HG03342 (cell line): ENCODE results near the gene GLTPD2.

Experiments used
- ATAC-seq: cut with Tn5 transposase; IDR thresholded peaks from one replicate; pipeline ENCODE4 v1.9.1; 2021; ENCODE audit warnings: mild to moderate bottlenecking, moderate library complexity; ENCODE audit not compliant: unreplicated experiment

Gene GLTPD2

DNA sequence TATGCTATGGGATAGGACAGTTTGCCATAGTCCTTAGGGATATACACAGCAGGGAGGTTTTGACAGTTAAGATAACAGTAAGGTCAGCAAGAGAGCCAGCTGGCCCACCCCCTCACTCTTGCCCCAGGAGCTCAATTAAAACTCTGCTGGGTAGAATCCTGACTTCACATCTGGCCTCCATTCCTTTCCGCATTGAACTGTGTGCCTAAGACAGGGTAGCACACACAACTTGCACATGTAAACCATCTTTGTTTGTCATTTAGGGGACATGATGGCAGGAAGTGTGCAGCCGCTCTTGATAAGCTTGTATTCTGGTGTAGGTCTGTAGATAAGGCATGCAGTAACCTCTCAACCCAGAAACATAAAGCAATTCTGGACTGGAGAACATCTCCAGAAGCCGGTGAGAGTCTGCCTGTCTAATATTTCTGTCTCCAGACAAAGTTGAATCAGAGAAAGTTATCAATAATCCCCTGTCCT is 49.6 kb downstream of the GLTPD2 start:
- ATAC-seq, result no peak

DNA sequence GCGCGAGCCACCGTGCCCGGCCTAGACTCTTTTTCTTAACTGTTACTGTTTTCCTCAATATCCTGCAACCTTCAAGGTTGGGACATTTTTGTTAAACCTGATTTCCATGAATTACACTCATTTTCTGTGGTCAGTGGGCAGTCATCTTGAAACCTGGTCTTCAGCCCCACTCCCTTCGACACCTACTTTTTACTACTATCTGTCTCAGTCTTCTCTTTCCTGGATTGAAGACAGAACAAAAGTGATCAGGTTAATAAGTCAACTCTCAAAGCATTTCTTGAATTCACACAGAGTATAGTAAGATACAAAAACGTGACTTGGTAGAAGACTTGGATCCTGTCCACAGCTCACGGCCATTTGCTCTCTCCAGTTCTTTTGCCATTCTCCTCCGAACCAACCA is 50.5 kb downstream of the GLTPD2 start:
- no peak for ATAC-seq
